Kidney (tissue), 14 donors: ENCODE data around the gene GGA2. TPM values are rescaled to one million over a fixed set of nuclear protein-coding genes. Genes with fewer than 3 reads are reported as not detected.

Source experiments
- DNase-seq, 5 donors: peaks; one replicate each; pipeline ENCODE4 v3.0.0-alpha.2; 2013 to 2020
- FAIRE-seq: peaks from 2 replicates; lab custom pipeline; 2012; peaks lifted over from hg19 to GRCh38; lab: Jason Lieb, UNC
- H3K27ac ChIP-seq, 2 donors: one replicate each; pipeline ENCODE4 v1.7.0; 2013; ENCODE audit warnings: low read depth in 2 of 2, low read length in 2 of 2, inconsistent platforms in 1 of 2
- H3K27me3 ChIP-seq: one replicate; pipeline ENCODE4 v1.7.1; 2013; ENCODE audit warnings: low read length, inconsistent platforms; ENCODE audit not compliant: control insufficient read depth, insufficient read depth
- H3K36me3 ChIP-seq, 3 donors: one replicate each; pipeline versions ENCODE4 v1.7.0 to v1.7.1; 2013; ENCODE audit warnings: low read length in 3 of 3, control low read depth in 1 of 3, inconsistent platforms in 1 of 3; ENCODE audit not compliant: insufficient read depth in 3 of 3, control insufficient read depth in 2 of 3
- H3K4me1 ChIP-seq, 3 donors: one replicate each; pipeline versions ENCODE4 v1.7.0 to v1.7.1; 2013; ENCODE audit warnings: low read length in 3 of 3, inconsistent platforms in 1 of 3, low read depth in 1 of 3; ENCODE audit not compliant: control insufficient read depth in 2 of 3, insufficient read depth in 2 of 3
- H3K4me3 ChIP-seq, 3 donors: one replicate each; pipeline versions ENCODE4 v1.7.0 to v1.8.1; 2013; ENCODE audit warnings: low read length in 3 of 3, control low read depth in 1 of 3, inconsistent platforms in 1 of 3
- H3K9ac ChIP-seq, 3 donors: one replicate each; pipeline versions ENCODE4 v1.7.0 to v1.7.1; 2013; ENCODE audit warnings: low read length in 3 of 3, control low read depth in 1 of 3, inconsistent platforms in 1 of 3
- H3K9me3 ChIP-seq, 3 donors: one replicate each; pipeline versions ENCODE4 v1.7.0 to v1.7.1; 2013; ENCODE audit warnings: low read length in 3 of 3, control low read depth in 1 of 3, inconsistent platforms in 1 of 3; ENCODE audit not compliant: control insufficient read depth in 2 of 3, insufficient read depth in 1 of 3
- CTCF ChIP-seq: IDR thresholded peaks from 3 replicates; pipeline ENCODE4 v1.5.1; 2012; ENCODE audit warnings: mild to moderate bottlenecking, moderate library complexity, borderline replicate concordance; ENCODE audit not compliant: insufficient read depth; ENCODE audit errors: extremely low read depth
- intact Hi-C: fragments of 100-400 bp; cut with DNase I; formaldehyde crosslinking; loops from one replicate; pipeline ENCODE4 v1.11.1; 2022
- polyA plus RNA-seq: library from polyadenylated mRNA; stranded (reverse); fragments of 350-450 nt; fragmentation: Illumina TruSeq; extraction: RNeasy Lipid Tissue Mini Kit (QIAGEN cat#74804); gene quantifications from one replicate; pipeline ENCODE4 v1.2.3, GENCODE V29; 2014; ENCODE audit warnings: low read depth, low replicate concordance; ENCODE audit not compliant: insufficient read depth
- total RNA-seq: library from RNA; stranded (reverse); fragmentation: NEBNext Ultra II Directional; extraction: Animal tissue kit (Norgen Biotek cat#: 25700); gene quantifications from one replicate; pipeline ENCODE4 v1.2.1, GENCODE V29; 2021
- donor health status: control.
- donor health status: control.
- donor health status: control.
- donor health status: control.
- donor health status: control.
- donor health status: DM: yes; HTN: yes; CAD: no.
- donor health status: Normal renal cell carcinoma (clear cell type).

Gene GGA2
- total and polyA plus RNA-seq, 2 donors from 2014 or later, result 43.5 to 79.9 TPM

GRCh38 chr16:23428351-23428750 lies 81.9 kb downstream of the GGA2 start:
- Histone ChIP-seq H3K36me3 (peaks cover 5 to 15% (median 9%) of the 10 kb centered on the region in 3 donors), H3K4me3 (no peak overlapping the region), H3K27me3 (no peaks in the 10 kb centered on the region), H3K4me1 (peaks cover 0 to 2% (median 0%) of the 10 kb centered on the region in 3 donors), H3K9me3 (no peaks in the 10 kb centered on the region), H3K9ac (no peak overlapping the region), H3K27ac (no peak overlapping the region)
- no peak for DNase-seq
- intact Hi-C loops, result no loop called here
- no peak for TF ChIP-seq CTCF
- no peak for FAIRE-seq

- no peak for TF ChIP-seq CTCF
- FAIRE-seq (no peak), DNase-seq (peak; percentile 40 to 82 (median 60))
- peaks cover 0 to 4% (median 0%) of the 10 kb centered on the region in 3 donors for H3K4me1 ChIP-seq
- peak overlapping the region; percentile 6 to 51 for H3K27ac ChIP-seq
- no peak overlapping the region for H3K4me3 ChIP-seq
- intact Hi-C loops, result no loop called here
- H3K27me3 ChIP-seq, result no peaks in the 10 kb centered on the region
- no peaks in the 10 kb centered on the region for H3K9me3 ChIP-seq
- H3K9ac ChIP-seq, result peak overlapping the region in 1 of 3 donors; percentile 40
- peaks cover 3 to 5% (median 4%) of the 10 kb centered on the region in 3 donors for H3K36me3 ChIP-seq
Measured at GRCh38 chr16:23424292-23424958, 85.9 kb downstream of the GGA2 start.

- DNase-seq, result peak in 3 of 5 donors; percentile 21 to 80 (median 52)
- H3K9ac ChIP-seq, result no peak overlapping the region
- H3K4me1 ChIP-seq, result peaks cover 0 to 4% (median 0%) of the 10 kb centered on the region in 3 donors
- TF ChIP-seq CTCF, result no peak
- H3K9me3 ChIP-seq, result no peaks in the 10 kb centered on the region
- H3K4me3 ChIP-seq, result no peak overlapping the region
- H3K27me3 ChIP-seq, result no peaks in the 10 kb centered on the region
- intact Hi-C loops, result no loop called here
- peaks cover 3 to 7% (median 4%) of the 10 kb centered on the region in 3 donors for H3K36me3 ChIP-seq
- peak overlapping the region; percentile 59 to 84 for H3K27ac ChIP-seq
- no peak for FAIRE-seq
Measured at GRCh38 chr16:23423496-23424049, 86.7 kb downstream of the GGA2 start.
